HCT116 (cell line): Measurements from ENCODE around the gene CRHR2.

ENCODE experiments used
- CEBPB ChIP-seq: IDR thresholded peaks from 2 replicates; pipeline ENCODE4 v1.6.1; 2012; ENCODE audit warnings: low read depth
- ELF1 ChIP-seq: IDR thresholded peaks from 2 replicates; pipeline ENCODE4 v1.6.1; 2012; ENCODE audit warnings: low read depth, borderline replicate concordance
- EZH2 ChIP-seq: fragments of 200-600 bp; sonication (generic); IDR thresholded peaks from 2 replicates; pipeline ENCODE4 v1.6.1; 2017; ENCODE audit warnings: antibody characterized with exemption, mixed run types
- POLR2A ChIP-seq: IDR thresholded peaks from 2 replicates; pipeline ENCODE4 v1.7.0; 2011; ENCODE audit warnings: borderline replicate concordance; ENCODE audit not compliant: insufficient read depth, insufficient read length; ENCODE audit errors: extremely low read depth
- POLR2AphosphoS5 ChIP-seq: IDR thresholded peaks from 2 replicates; pipeline ENCODE4 v1.6.1; 2011; ENCODE audit warnings: mild to moderate bottlenecking, low read depth, low read length, moderate library complexity
- TCF7L2 ChIP-seq: IDR thresholded peaks from 2 replicates; pipeline ENCODE4 v1.7.0; 2011; ENCODE audit warnings: borderline replicate concordance, inconsistent platforms; ENCODE audit not compliant: insufficient read depth, insufficient read length; ENCODE audit errors: extremely low read depth
- ZNF274 ChIP-seq: fragments of 200-500 bp; sonication (Bioruptor generic); IDR thresholded peaks from 2 replicates; pipeline ENCODE4 v1.6.1; 2014; ENCODE audit warnings: mild to moderate bottlenecking, low read depth, low read length, inconsistent platforms
- TF ChIP-seq, protein P1 (sequence below), 3 experiments: fragments of 200-600 bp in 1 of 3; sonication (generic) in 1 of 3; IDR thresholded peaks in 2 of 3; conservative IDR thresholded peaks in 1 of 3; 2 replicates each; pipeline ENCODE4 v1.5.1; 2012 to 2017; ENCODE audit warnings: low read depth in 2 of 3, low read length in 2 of 3, antibody characterized with exemption in 1 of 3, borderline replicate concordance in 1 of 3, control low read depth in 1 of 3, mild to moderate bottlenecking in 1 of 3, mixed read lengths in 1 of 3, mixed run types in 1 of 3, moderate library complexity in 1 of 3; ENCODE audit not compliant: insufficient read depth in 1 of 3
- TF ChIP-seq, protein P2 (sequence below): IDR thresholded peaks from 2 replicates; pipeline ENCODE4 v1.6.1; 2012; ENCODE audit warnings: low read depth

DNA sequence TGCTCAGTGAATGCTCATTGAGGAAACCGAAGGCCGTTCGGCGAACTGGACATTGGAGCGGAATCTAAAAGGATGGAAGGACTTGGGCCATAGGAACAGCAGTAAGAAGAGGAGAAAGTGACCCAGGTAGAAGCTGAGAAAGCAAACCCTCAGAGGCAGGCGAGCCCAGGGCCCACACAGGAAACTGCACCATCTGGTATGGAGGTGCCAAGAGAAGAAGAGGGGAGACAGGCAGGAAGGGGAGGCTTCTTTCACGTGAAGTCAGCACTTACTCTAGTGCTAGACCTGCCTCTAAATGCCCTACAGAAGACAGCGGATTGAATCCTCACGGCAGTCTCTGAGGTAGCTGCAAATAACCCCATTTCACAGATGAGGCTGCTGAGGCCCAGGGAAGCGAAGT lies 10.2 kb upstream of the CRHR2 start:
- no peak for TF ChIP-seq POLR2A
- no peak for TF ChIP-seq EZH2
- TF ChIP-seq CEBPB, result no peak
- TF ChIP-seq, protein P1, sequence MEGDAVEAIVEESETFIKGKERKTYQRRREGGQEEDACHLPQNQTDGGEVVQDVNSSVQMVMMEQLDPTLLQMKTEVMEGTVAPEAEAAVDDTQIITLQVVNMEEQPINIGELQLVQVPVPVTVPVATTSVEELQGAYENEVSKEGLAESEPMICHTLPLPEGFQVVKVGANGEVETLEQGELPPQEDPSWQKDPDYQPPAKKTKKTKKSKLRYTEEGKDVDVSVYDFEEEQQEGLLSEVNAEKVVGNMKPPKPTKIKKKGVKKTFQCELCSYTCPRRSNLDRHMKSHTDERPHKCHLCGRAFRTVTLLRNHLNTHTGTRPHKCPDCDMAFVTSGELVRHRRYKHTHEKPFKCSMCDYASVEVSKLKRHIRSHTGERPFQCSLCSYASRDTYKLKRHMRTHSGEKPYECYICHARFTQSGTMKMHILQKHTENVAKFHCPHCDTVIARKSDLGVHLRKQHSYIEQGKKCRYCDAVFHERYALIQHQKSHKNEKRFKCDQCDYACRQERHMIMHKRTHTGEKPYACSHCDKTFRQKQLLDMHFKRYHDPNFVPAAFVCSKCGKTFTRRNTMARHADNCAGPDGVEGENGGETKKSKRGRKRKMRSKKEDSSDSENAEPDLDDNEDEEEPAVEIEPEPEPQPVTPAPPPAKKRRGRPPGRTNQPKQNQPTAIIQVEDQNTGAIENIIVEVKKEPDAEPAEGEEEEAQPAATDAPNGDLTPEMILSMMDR (IDR thresholded peaks at IDR 0.05 in 2 of 3, conservative IDR thresholded peaks at IDR 0.05 in 1 of 3; ENCODE audit: borderline replicate concordance in 1 of 3, insufficient read depth in 1 of 3, low read depth in 2 of 3, low read length in 2 of 3), result no peak
- TF ChIP-seq POLR2AphosphoS5, result no peak
- no peak for TF ChIP-seq TCF7L2
- TF ChIP-seq ZNF274, result no peak
- no peak for TF ChIP-seq ELF1
- TF ChIP-seq, protein P2, sequence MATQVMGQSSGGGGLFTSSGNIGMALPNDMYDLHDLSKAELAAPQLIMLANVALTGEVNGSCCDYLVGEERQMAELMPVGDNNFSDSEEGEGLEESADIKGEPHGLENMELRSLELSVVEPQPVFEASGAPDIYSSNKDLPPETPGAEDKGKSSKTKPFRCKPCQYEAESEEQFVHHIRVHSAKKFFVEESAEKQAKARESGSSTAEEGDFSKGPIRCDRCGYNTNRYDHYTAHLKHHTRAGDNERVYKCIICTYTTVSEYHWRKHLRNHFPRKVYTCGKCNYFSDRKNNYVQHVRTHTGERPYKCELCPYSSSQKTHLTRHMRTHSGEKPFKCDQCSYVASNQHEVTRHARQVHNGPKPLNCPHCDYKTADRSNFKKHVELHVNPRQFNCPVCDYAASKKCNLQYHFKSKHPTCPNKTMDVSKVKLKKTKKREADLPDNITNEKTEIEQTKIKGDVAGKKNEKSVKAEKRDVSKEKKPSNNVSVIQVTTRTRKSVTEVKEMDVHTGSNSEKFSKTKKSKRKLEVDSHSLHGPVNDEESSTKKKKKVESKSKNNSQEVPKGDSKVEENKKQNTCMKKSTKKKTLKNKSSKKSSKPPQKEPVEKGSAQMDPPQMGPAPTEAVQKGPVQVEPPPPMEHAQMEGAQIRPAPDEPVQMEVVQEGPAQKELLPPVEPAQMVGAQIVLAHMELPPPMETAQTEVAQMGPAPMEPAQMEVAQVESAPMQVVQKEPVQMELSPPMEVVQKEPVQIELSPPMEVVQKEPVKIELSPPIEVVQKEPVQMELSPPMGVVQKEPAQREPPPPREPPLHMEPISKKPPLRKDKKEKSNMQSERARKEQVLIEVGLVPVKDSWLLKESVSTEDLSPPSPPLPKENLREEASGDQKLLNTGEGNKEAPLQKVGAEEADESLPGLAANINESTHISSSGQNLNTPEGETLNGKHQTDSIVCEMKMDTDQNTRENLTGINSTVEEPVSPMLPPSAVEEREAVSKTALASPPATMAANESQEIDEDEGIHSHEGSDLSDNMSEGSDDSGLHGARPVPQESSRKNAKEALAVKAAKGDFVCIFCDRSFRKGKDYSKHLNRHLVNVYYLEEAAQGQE, result no peak
